ENCODE results near the gene MED26.

Gene MED26

GRCh38 chr19:16524991-16525734 is 102.8 kb downstream of the MED26 start:
- TF ChIP-seq Cebpa-rat (IDR thresholded peaks at IDR 0.05) = no peak
- H3K4me1 ChIP-seq = no peaks in the 10 kb centered on the region
- H3K27me3 ChIP-seq = no peaks in the 10 kb centered on the region
- no peak overlapping the region for H3K4me3 ChIP-seq
- H3K27ac ChIP-seq = no peak overlapping the region
- no peak overlapping the region for H3K9ac ChIP-seq
- no peaks in the 10 kb centered on the region for H3K9me3 ChIP-seq
- peaks cover 100% of the 10 kb centered on the region for H3K36me3 ChIP-seq
- peaks cover 97% of the 10 kb centered on the region for H4K20me1 ChIP-seq
- H3K4me2 ChIP-seq = no peak overlapping the region

All from BLaER1 (cell line).